ENCODE results near the gene RAB3GAP1. TPM values are rescaled to one million over a fixed set of nuclear protein-coding genes. Genes with fewer than 3 reads are reported as not detected.

RAB3GAP1 gene
- total RNA-seq, 1 donor from 2014 or later = 32.0 TPM

DNA sequence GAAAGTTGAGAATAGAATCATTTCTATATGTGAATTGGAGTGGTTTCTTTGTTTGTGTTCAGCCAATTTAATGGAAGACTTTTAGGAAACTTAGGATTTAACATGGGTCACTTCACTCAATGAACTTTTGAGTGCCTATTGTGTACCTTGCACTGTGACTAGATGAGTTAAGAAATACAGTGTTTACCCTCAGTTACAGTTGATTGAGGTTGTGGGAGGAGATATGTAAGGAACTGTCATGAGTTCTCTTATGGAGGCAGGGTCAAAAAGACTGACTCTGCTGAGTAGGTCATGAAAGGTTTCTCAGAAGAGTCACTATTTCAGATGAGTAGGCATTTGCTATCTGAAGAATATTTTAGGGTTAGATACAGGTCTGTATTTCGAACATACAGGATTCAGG is 98.6 kb downstream of the RAB3GAP1 start:
- H3K4me1 Mint-ChIP-seq (ENCODE audit: unreplicated experiment) = no peaks in the 10 kb centered on the region
- DNase-seq (ENCODE audit: extremely low spot score, unreplicated experiment) = no peak
- no peak for TF ChIP-seq CTCF (conservative IDR thresholded peaks at IDR 0.05)
- H3K27ac Mint-ChIP-seq = no peak overlapping the region
- H3K36me3 Mint-ChIP-seq = peaks cover 44% of the 10 kb centered on the region
- H3K4me3 Mint-ChIP-seq = no peak overlapping the region
- no peaks in the 10 kb centered on the region for H3K27me3 Mint-ChIP-seq
- H3K9me3 Mint-ChIP-seq = no peaks in the 10 kb centered on the region

DNA sequence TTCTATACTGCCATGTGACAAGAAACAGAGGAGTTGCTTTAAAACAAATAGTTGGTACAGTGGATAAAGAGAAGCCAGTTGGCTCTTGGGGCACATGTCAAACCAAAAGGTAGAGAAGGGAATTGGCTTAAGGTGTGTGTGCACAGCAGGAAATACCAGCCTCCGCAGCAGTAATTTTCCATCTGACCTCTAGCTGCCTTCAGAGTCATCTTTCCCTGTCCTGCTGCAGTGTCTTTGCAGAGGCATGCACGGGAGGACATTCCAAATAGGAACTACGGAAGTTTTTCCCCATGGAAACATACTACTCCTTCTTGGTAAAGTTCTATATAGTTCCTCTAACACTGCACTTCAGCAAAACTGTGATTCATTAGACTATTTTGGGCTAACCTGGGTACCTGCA is 99.5 kb downstream of the RAB3GAP1 start:
- no peaks in the 10 kb centered on the region for H3K4me1 Mint-ChIP-seq (ENCODE audit: unreplicated experiment)
- no peak for DNase-seq (ENCODE audit: extremely low spot score, unreplicated experiment)
- H3K27me3 Mint-ChIP-seq = no peaks in the 10 kb centered on the region
- H3K4me3 Mint-ChIP-seq = no peak overlapping the region
- no peak for TF ChIP-seq CTCF (conservative IDR thresholded peaks at IDR 0.05)
- peaks cover 48% of the 10 kb centered on the region for H3K36me3 Mint-ChIP-seq
- no peak overlapping the region for H3K27ac Mint-ChIP-seq
- H3K9me3 Mint-ChIP-seq = no peaks in the 10 kb centered on the region

DNA sequence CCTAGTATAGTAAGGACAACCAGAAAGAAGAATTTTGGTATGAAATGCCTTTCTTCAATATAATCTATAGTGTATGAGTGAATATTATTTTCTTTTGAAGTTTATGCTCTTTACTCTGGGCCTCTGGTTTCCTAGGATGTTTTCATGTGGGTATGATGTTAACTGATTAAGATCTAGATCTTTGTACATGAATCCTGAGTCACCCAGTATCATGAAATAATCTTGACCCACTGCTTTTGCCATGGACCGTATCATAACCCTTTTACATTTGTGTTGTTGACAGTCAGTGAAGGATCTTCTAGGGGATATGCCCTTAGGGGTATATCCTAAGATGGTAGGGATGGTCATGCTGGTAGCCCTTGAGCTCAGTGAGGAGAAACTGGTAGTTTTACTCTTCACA is 100.3 kb downstream of the RAB3GAP1 start:
- TF ChIP-seq CTCF (conservative IDR thresholded peaks at IDR 0.05) = no peak
- Mint-ChIP-seq H3K27me3 (no peaks in the 10 kb centered on the region), H3K4me3 (no peak overlapping the region), H3K36me3 (peaks cover 50% of the 10 kb centered on the region), H3K9me3 (no peaks in the 10 kb centered on the region), H3K4me1 (ENCODE audit: unreplicated experiment) (no peaks in the 10 kb centered on the region), H3K27ac (no peak overlapping the region)
- DNase-seq (ENCODE audit: extremely low spot score, unreplicated experiment) = no peak

DNA sequence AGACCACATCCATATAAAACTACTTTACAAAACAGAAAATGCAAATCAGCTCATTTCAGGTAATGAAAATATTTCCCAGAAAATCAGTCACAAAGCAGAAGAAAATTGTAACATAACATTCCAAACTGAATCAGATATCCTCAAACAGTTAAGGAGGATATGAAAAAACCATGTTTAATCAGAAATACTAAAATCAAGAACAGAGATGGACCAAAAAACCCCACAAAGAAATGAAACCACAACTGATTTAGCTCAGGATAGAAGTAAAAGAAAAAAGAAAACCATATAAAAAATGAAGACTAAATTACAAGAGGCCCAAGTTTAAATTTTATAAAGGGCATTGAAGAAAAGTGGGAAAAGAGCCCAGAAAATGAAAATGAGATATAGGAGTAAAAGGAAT is 102.9 kb downstream of the RAB3GAP1 start:
- H3K9me3 Mint-ChIP-seq = no peaks in the 10 kb centered on the region
- peaks cover 56% of the 10 kb centered on the region for H3K36me3 Mint-ChIP-seq
- no peak overlapping the region for H3K27ac Mint-ChIP-seq
- no peaks in the 10 kb centered on the region for H3K4me1 Mint-ChIP-seq (ENCODE audit: unreplicated experiment)
- H3K27me3 Mint-ChIP-seq = no peaks in the 10 kb centered on the region
- DNase-seq (ENCODE audit: extremely low spot score, unreplicated experiment) = no peak
- TF ChIP-seq CTCF (conservative IDR thresholded peaks at IDR 0.05) = no peak
- no peak overlapping the region for H3K4me3 Mint-ChIP-seq

DNA sequence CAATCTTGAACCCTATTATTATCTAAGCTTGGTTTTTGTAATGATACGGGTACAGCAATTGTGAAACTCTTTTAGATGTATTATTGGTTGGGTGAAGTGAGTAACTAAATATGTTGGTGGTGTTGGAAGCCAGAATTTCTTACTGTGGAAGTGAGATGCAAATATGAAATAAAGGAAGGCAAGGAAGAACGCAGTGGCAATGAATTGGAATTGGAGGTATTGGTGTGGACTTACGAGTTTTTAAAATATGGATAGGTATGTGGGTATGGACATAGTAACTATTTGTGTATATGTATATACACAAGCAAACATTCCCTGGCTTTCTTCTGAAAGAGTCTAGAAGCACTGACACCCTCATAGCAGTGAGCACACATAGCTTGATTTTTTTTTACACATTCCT is 105.8 kb downstream of the RAB3GAP1 start:
- no peak for TF ChIP-seq CTCF (conservative IDR thresholded peaks at IDR 0.05)
- no peak for DNase-seq (ENCODE audit: extremely low spot score, unreplicated experiment)
- no peaks in the 10 kb centered on the region for H3K4me1 Mint-ChIP-seq (ENCODE audit: unreplicated experiment)
- H3K4me3 Mint-ChIP-seq = no peak overlapping the region
- no peaks in the 10 kb centered on the region for H3K27me3 Mint-ChIP-seq
- no peak overlapping the region for H3K27ac Mint-ChIP-seq
- H3K9me3 Mint-ChIP-seq = no peaks in the 10 kb centered on the region
- peaks cover 43% of the 10 kb centered on the region for H3K36me3 Mint-ChIP-seq

DNA sequence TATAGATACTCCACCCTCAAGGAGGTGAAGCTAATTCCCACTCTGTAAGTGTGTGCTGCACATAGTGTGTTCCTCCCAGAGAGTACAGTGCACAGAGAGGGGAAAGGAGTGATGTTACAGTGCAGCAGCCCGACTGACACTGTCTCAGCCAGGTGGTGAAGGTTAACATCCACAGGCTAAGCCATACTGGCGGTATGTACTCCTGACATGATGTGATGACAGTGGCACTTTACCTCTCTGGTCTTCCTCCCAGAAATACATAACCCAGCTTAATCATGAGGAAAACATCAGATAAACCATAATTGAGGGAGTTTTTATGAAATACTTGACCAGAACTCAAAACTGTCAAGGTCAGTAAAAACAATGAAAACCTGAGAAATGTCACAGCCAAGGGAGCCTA is 107.1 kb downstream of the RAB3GAP1 start:
- no peak for DNase-seq (ENCODE audit: extremely low spot score, unreplicated experiment)
- no peak overlapping the region for H3K27ac Mint-ChIP-seq
- no peaks in the 10 kb centered on the region for H3K4me1 Mint-ChIP-seq (ENCODE audit: unreplicated experiment)
- no peak overlapping the region for H3K4me3 Mint-ChIP-seq
- H3K27me3 Mint-ChIP-seq = no peaks in the 10 kb centered on the region
- no peaks in the 10 kb centered on the region for H3K9me3 Mint-ChIP-seq
- TF ChIP-seq CTCF (conservative IDR thresholded peaks at IDR 0.05) = no peak
- H3K36me3 Mint-ChIP-seq = peaks cover 37% of the 10 kb centered on the region
